ENCODE measurements around the gene RALGAPB. TPM values are rescaled to one million over a fixed set of nuclear protein-coding genes. Genes with fewer than 3 reads are reported as not detected.

The RALGAPB gene
- total RNA-seq, 1 experiment from 2014 or later, result 4.8 TPM

GRCh38 chr20:38523697-38524096 is 51.1 kb downstream of the RALGAPB start:
- DNase-seq (ENCODE audit: low read depth), result no peak
- in situ Hi-C loops (cut with HindIII; ENCODE audit: low pct_unique_long_range_greater_than_20kb, low sequenced_read_pairs), result no loop called here

- DNase-seq (ENCODE audit: low read depth), result no peak
- in situ Hi-C loops (cut with HindIII; ENCODE audit: low pct_unique_long_range_greater_than_20kb, low sequenced_read_pairs), result no loop called here
Measured at GRCh38 chr20:38528167-38528566, 55.5 kb downstream of the RALGAPB start.

DNA sequence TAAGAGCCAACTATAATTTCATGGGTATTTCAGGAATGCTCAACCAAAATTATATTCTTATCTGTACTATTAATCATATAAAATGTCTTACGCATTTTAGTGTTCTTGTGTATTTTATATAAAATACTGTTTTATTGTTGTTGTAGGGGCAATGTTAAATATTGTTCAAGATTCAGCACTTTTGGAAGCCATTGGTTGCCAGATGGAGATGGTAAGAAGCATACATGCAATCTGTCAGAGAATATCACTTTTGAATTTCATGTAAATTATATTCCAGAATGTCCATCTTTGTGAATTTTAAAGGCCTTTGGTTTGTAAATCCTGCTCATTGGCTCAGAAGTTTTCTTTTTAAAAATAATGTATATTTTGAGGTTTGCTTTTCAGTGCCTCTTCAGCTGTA is 58.4 kb downstream of the RALGAPB start:
- DNase-seq (ENCODE audit: low read depth), result no peak
- in situ Hi-C loops (cut with HindIII; ENCODE audit: low pct_unique_long_range_greater_than_20kb, low sequenced_read_pairs), result no loop called here

GRCh38 chr20:38534756-38535155 is 62.1 kb downstream of the RALGAPB start:
- no peak for DNase-seq (ENCODE audit: low read depth)
- in situ Hi-C loops (cut with HindIII; ENCODE audit: low pct_unique_long_range_greater_than_20kb, low sequenced_read_pairs), result no loop called here

DNA sequence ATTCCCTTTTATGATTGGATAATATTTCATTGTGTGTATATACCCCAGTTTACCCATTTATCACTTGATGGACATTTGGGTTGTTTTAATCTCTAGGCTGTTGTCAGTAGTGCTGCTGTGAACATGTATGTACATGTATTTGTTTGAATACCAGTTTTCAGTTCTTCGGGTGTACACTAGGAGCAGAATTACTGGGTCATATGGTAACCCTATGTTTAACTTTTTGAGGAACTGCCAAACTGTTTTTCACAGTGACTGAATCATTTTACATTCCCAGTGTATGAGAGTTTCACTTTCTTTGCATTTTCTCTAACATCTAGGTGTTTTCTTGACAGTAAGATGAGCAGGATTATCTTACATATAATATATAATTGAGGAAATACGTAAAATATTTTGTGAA is 63.7 kb downstream of the RALGAPB start:
- DNase-seq (ENCODE audit: low read depth), result no peak
- in situ Hi-C loops (cut with HindIII; ENCODE audit: low pct_unique_long_range_greater_than_20kb, low sequenced_read_pairs), result no loop called here

DNA sequence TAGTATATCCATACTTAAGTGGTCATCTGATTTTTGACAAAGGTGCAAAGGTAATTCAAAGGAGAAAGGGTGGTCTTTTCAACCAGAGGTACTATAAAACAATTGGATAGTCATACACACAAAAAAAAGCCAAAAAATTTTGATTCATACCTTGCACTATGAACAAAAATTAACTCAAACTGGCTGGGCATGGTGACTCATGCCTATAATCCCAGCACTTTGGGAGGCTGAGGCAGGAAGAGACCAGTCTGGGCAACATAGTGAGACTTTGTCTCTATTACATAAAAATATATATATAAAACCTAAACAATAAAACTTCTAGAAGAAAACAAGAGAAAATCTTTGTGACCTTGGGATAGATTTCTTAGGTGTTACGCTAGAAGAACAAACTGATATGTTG is 64.5 kb downstream of the RALGAPB start:
- in situ Hi-C loops (cut with HindIII; ENCODE audit: low pct_unique_long_range_greater_than_20kb, low sequenced_read_pairs), result no loop called here
- DNase-seq (ENCODE audit: low read depth), result no peak

GRCh38 chr20:38538789-38539188 is 66.1 kb downstream of the RALGAPB start:
- in situ Hi-C loops (cut with HindIII; ENCODE audit: low pct_unique_long_range_greater_than_20kb, low sequenced_read_pairs), result no loop called here
- DNase-seq (ENCODE audit: low read depth), result no peak

DNA sequence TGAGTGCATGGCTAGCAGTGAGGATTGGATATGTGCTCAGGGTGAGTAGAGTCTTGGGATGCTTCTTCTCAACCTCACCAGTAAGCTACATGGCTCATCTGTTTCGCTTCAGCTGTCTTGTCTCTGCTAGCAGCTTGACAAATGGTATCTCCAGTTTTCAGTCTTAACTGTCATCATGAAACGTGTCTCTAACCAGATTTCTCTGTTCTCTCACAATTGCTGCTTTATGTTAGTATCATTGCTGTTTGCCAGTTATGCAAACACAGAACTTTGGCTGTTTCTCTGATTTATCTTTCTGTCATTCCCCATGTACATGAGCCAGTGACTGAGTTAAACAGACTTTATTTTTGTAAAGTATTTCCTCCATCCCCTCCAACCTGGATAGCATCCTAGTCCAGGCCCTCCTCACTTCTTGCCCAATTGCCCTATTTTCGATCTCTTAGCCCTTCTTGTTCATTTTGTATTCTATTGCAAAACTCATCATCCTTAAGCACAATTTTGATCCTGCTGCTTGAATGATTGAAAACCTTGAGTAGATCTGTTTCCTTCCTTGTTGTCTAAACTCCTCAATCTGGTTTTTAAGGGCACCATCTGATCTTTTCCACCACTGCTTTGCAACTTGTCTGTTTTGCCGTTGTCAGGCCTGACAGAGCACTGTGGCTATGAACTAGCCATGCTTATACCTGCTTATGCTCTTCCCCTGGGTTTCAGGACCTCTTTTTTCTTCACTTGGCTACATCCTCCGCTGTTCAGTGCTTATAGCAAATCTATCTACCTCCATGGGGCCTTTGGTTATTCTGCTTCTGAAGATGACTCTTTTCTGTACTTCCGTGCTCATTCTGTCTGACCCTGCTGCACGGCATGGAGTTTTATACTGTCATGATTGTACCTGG is 70.6 kb downstream of the RALGAPB start:
- no peak for DNase-seq (ENCODE audit: low read depth)
- in situ Hi-C loops (cut with HindIII; ENCODE audit: low pct_unique_long_range_greater_than_20kb, low sequenced_read_pairs), result no loop called here

DNA sequence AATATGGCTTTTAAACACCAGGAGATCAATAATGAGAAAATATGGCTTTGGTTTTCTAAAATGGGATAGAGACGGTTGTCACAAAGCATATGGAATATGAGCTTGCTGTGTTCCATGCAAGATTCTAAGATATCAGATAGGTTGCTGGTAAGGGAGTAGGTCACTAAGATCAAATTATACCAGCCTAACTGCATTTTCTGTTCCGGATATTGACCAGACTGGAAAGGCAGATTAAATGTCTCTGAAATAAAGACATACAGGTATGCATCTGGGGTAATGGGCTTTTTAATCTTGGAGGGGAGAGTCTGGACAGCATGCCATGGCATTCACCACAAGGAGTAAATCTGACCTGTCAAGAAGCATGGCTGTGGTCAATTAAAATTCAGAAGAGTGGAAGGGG is 73.1 kb downstream of the RALGAPB start:
- no peak for DNase-seq (ENCODE audit: low read depth)
- in situ Hi-C loops (cut with HindIII; ENCODE audit: low pct_unique_long_range_greater_than_20kb, low sequenced_read_pairs), result no loop called here

GRCh38 chr20:38547288-38548085 is 74.8 kb downstream of the RALGAPB start:
- in situ Hi-C loops (cut with HindIII; ENCODE audit: low pct_unique_long_range_greater_than_20kb, low sequenced_read_pairs), result no loop called here
- DNase-seq (ENCODE audit: low read depth), result no peak

DNA sequence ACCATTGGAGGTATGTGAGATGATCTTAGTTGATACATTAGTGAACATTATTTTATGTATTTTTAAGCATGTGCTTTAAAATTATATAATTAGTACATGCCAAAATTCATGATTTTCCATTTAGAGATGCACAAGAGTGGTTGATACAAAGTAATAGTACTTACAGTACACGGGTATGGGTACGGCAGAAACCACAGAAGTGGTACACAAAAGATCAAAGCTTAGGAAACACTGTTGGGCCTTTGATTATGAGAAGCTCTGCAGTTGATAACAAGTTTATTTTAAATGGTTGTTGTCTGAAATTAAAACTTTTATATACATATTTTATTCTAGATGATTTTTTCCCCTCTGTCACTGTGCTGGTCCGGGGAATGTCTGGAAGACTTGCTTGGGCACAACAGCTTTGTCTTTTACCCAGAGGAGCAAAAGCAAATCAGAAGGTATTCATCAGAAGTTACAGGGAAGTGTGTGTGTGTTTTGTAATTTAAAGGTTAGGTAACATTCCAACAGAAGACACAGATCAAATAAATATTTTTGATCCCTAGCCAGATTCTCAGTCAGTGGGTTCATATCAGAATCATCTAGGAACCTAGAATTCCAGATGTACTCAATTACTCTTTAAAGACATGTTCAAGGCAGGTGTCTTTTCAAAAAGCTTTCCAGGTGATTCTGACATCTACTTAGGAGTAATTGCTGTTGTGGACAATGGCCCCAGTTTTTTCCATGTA is 75.9 kb downstream of the RALGAPB start:
- no peak for DNase-seq (ENCODE audit: low read depth)
- in situ Hi-C loops (cut with HindIII; ENCODE audit: low pct_unique_long_range_greater_than_20kb, low sequenced_read_pairs), result no loop called here

DNA sequence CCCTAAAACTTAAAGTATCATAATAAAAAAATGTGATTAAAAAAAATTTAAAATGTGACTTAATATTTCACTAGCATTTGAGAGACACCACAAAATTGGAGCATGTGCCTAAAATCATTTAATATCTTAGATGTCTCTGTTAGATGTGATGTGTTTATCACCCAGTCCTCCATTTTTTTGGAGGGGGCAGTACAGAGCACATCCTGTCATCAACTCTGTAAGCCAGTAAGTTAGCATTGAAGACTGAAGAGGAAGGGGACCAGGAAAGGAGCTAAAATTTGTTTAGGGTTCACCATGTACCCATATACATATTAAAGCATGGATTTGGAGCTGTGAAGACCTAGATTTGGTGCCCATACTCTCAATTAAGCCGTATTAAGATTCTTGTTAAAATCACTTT is 77.6 kb downstream of the RALGAPB start:
- in situ Hi-C loops (cut with HindIII; ENCODE audit: low pct_unique_long_range_greater_than_20kb, low sequenced_read_pairs), result no loop called here

DNA sequence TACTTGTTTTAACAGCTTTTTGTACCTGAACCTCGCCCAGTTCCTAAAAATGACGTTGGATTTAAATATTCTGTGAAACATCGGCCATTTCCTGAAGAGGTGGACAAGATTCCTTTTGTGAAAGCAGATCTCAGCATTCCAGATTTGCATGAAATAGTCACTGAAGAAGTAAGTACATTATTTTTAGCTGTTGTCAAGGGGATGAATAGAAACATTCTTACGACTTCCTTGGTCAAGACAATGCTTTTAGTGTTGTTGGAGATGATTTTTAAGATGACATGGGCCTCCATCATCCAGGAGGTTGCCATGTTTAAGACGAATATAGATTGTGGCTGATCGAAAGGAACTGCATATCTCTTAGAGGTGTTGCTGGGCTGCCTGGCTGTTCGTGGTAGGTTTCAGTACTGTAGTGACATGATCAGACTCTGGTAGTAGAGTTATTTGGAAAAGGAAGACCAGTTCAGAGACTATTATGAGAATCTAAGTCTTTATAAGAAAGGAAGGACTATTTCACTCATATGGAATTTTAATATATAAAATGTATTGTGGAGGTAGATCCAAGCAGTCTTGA is 78.5 kb downstream of the RALGAPB start:
- in situ Hi-C loops (cut with HindIII; ENCODE audit: low pct_unique_long_range_greater_than_20kb, low sequenced_read_pairs), result no loop called here
- DNase-seq (ENCODE audit: low read depth), result no peak

More for the DNA sequence above, 77.6 kb downstream of the RALGAPB start:
- no peak for DNase-seq (ENCODE audit: low read depth)

- in situ Hi-C loops (cut with HindIII; ENCODE audit: low pct_unique_long_range_greater_than_20kb, low sequenced_read_pairs), result no loop called here
- no peak for DNase-seq (ENCODE audit: low read depth)
Measured at GRCh38 chr20:38554986-38555385, 82.3 kb downstream of the RALGAPB start.

DNA sequence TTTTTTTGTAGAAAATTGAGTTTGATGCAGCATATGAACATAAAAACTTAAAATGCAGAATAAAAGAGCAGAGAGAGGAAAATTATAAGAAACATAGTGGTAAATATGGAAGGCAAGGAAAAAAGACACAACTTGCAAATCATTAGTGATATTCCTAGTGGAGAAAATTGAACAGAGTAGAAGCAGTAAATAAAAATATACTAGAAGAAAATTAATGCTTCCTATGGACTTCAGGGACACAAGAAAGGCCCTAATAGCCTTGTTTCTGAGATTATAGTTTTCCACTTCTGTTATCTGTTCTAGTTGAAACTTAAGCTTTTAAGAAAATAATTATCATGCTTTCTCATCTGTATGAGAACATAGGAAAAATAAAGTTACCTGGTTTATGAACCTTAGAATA is 82.8 kb downstream of the RALGAPB start:
- in situ Hi-C loops (cut with HindIII; ENCODE audit: low pct_unique_long_range_greater_than_20kb, low sequenced_read_pairs), result no loop called here
- no peak for DNase-seq (ENCODE audit: low read depth)

GRCh38 chr20:38557174-38557573 is 84.5 kb downstream of the RALGAPB start:
- no peak for DNase-seq (ENCODE audit: low read depth)
- in situ Hi-C loops (cut with HindIII; ENCODE audit: low pct_unique_long_range_greater_than_20kb, low sequenced_read_pairs), result no loop called here

DNA sequence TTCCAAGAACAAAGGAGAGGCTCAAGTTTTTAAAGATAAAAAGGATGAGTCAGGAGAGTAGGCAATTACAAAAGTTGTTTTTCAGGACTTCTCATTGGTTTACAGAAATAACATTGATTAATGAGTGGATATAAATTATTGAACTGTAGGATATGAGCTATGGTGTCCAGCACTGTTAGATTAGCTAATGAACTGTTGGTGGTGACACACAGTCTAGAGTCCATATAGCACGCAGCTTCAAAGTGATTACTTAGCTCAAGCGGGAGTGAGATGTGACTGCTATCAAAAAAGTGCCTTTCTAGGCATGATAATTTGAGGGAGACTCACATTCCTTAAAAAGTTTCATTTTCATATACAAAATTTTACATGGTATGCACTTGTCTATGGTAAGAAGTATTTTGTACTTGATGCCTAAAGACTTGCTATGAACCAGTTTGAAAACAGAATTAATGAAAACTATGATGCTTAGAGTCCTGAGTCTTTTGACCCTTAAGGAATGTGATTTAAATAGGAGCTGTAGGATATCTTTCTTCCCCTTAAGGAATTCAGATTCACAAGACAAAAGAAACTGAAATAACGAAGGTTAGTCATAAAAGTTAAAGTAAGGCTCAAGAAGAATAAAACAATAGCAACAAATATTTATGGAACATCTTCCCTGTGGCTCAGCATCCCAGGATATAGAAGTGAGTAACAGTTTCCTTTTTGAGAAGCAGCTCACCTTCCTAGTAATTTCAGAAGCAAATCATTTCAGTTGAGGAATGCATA is 86.1 kb downstream of the RALGAPB start:
- in situ Hi-C loops (cut with HindIII; ENCODE audit: low pct_unique_long_range_greater_than_20kb, low sequenced_read_pairs), result no loop called here

DNA sequence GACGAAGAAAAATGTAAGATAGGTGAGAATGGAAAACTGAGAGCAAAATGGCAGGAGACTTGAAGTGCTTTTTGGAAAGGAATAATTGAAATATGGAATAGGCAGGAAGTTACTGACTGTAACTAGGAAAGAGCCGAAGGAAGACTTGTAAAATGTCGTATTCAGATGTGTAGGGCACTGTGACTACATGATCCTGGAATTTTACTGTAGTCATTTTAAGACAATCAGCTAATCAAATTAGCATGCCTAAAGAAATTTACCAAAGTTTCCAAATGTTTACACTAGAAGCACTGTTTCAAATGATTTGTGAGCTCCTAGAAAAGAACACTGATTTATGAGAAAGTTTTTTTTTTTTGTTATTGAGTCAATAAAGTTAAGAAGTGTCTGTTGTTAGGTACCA is 87.1 kb downstream of the RALGAPB start:
- DNase-seq (ENCODE audit: low read depth), result no peak
- in situ Hi-C loops (cut with HindIII; ENCODE audit: low pct_unique_long_range_greater_than_20kb, low sequenced_read_pairs), result no loop called here

More for the DNA sequence above, 86.1 kb downstream of the RALGAPB start:
- no peak for DNase-seq (ENCODE audit: low read depth)
